GM21381 (cell line): Measurements from ENCODE around the gene NPAS1.

ENCODE experiments used
- ATAC-seq: cut with Tn5 transposase; IDR thresholded peaks from one replicate; pipeline ENCODE4 v1.9.1; 2021; ENCODE audit warnings: mild to moderate bottlenecking, moderate library complexity; ENCODE audit not compliant: unreplicated experiment

Gene NPAS1

DNA sequence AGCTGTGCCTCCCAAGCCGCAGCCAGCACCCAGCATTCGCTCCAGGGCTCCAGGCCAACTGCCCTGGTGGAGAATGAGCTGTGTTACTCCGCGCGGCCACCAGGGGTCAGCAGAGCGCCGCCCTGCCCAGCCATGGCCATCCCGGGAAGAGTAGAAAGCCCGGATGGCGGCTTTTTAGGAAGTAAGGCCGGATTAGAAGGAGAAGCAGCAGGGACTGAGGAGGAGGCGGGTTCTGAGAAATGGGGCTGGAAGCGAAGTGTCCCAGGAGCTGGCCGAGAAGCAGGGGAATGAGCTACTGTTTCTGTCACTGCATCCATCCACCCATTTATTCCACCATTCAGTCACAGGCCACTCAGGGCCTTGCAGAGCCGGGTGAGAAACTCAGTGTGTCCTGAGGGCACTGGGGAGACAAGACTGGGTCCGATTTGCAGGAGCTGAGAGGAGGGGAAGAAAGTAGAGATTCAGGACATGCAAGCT lies 6.6 kb upstream of the NPAS1 start:
- ATAC-seq = peak; percentile 51

DNA sequence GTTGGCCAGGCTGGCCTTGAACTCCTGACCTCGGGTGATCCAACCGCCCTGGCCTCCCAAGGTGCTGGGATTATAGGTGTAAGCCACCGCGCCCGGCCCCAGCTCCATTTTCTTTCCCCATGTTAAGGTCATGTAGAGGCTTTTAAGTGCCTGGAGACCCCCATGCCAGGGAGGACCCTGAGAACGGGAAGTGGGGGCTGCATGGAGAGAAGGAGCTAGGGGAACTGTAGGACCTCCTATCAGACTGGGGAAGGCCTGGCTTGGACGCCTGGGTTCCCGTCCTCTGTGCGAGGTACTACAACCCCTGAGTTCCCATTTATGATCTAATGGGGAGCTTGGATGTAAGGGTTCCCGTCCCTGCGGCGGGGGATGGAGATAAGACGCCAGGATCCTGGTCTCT lies 714 bp upstream of the NPAS1 start:
- ATAC-seq = no peak

DNA sequence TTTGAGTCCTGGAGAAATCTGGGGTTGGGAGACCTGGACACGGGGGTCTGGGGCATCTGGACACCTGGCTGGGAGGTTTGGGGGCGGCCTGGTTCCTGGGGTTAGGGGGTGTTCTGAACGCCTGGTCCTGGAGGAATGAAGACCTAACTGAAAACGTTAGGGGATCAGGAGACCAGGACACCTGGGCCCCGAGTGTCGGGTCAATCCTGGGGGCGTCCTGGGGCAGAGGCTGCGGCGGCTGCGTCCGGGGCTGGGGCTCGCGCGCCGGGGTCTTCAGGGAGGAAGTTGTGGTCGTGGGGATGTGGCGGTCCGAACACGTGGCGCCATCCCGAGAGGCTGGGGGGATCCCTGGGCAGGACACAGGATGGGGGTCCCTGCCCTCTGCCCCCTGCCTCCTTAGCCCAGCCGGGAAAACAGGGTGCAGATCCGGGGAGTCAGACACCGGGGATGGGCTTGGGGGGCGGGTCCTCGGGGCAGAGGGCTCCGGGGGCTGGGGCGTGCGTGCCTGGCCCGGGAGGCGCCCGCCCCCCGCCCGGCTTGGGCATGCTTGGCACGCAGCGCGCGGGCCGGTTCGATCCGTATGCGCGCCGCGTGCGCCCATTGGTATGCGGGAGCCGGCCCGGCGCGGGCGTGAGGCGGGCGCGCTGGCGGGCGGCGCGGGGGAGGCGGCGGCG lies 632 bp downstream of the NPAS1 start:
- ATAC-seq = no peak

- no peak for ATAC-seq
These were observed 1.4 kb downstream of the NPAS1 start for GRCh38 chr19:47020992-47021496.

DNA sequence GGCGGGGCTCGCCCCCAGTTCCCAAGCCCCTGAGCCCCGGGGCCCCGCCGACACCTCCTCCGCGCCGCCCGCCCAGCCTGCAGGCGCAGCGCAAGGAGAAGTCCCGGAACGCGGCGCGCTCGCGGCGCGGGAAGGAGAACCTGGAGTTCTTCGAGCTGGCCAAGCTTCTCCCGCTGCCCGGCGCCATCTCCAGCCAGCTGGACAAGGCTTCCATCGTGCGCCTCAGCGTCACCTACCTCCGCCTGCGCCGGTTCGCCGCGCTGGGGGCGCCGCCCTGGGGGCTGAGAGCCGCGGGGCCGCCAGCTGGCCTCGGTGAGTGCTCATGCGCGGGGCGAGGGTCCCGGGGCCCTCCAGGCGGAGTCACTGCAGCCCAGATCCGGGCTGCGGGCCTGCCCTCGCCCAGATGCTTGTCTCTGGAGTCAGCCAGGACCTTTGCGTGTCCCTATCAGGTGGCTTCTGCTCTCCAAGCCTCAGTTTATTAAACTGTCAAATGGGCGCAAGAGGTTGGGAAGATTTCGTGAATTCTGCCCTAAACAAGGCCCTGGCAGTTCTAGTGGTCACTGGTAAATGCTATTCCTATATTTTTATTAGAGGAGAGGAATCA lies 2.0 kb downstream of the NPAS1 start:
- no peak for ATAC-seq

DNA sequence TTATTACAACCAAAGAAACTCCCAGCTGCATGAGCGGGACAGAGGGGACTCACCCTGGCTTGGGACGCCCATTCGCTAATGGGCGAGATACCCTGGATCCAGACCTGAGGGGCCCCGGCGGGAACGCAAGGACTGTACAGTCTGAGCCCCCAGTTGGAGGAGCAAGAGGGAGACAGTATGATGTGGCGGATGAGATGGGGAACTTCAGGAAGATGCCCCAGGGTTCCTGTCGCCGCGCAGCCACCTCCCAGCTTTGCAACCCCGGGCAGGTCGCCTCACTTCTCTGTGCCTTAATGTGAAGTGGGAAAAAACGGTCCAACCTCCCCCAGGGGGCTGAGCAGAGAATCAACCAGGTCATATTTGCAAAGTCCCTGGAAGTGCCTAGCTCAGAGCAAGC lies 2.5 kb downstream of the NPAS1 start:
- ATAC-seq = no peak

DNA sequence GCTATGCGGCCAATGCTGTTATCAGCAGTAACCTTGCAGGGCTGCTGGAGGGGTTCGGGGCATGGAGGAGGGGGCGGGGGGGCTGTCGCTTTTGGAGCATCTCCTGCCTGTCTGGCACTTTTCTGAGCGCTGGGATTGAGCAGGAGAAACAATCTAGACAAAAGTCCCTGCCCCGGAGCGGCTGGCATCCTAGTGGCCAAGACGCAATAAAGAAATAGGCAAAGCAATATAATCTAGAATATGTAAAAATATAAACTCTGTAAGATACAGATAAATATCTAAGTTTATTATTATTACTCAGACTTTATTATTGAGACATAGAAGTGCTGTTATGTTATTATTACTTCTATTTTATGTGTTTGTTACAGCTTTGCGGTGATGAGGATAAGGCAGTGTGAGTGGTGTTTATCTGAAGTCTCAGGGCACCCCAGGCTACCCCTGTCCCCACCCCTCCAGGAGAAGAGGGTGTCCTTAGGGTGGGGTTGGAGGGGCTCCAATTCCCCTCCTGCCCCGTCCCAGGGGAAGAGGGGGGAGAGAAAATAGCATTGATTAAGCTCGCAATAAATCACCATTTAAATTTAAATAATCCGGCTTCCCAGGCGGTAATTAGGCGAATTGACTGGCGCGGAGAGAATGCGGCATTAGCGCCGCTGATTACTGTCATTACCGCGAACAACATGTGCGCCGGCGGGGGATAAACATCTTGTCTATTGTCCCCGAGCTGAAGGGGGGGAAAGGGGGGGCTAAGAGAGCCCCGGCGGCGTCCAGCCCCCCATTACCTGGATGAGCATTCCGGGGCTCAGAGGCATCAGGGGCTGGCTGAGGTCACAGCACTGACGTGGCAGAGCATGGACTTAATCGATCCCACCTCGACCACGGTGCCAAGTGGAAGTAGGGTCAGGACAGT lies 3.2 kb downstream of the NPAS1 start:
- ATAC-seq = no peak

- no peak for ATAC-seq
These were observed 3.8 kb downstream of the NPAS1 start for GRCh38 chr19:47023448-47023794.

- ATAC-seq = no peak
These were observed 4.9 kb downstream of the NPAS1 start for GRCh38 chr19:47024502-47024901.

- no peak for ATAC-seq
These were observed 6.5 kb downstream of the NPAS1 start for GRCh38 chr19:47026156-47026555.

- ATAC-seq = no peak
These were observed 7.3 kb downstream of the NPAS1 start for GRCh38 chr19:47026889-47027288.

- no peak for ATAC-seq
These were observed 8.0 kb downstream of the NPAS1 start for GRCh38 chr19:47027586-47028088.

DNA sequence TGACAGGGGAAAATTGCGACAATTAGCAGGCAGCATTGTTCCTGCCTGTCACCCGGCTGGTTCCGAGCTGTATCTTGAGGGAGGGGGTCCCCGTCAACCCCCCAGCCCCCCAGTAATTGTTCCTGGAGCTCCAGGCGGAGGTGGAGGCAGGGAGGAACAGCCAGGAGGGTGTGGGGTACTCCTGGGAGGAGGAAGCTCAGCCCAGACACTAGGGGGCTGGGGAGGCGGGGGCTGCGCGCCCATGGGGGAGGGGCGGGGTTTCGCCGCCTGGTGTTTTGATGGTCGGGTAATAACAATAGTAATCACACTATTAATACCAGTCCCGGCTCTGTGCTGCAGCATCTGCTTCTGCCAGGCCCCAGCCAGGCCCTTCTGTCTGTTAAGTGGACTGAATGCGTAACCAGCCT lies 8.6 kb downstream of the NPAS1 start:
- ATAC-seq = no peak

- ATAC-seq = no peak
These were observed 12.7 kb downstream of the NPAS1 start for GRCh38 chr19:47032171-47032811.

DNA sequence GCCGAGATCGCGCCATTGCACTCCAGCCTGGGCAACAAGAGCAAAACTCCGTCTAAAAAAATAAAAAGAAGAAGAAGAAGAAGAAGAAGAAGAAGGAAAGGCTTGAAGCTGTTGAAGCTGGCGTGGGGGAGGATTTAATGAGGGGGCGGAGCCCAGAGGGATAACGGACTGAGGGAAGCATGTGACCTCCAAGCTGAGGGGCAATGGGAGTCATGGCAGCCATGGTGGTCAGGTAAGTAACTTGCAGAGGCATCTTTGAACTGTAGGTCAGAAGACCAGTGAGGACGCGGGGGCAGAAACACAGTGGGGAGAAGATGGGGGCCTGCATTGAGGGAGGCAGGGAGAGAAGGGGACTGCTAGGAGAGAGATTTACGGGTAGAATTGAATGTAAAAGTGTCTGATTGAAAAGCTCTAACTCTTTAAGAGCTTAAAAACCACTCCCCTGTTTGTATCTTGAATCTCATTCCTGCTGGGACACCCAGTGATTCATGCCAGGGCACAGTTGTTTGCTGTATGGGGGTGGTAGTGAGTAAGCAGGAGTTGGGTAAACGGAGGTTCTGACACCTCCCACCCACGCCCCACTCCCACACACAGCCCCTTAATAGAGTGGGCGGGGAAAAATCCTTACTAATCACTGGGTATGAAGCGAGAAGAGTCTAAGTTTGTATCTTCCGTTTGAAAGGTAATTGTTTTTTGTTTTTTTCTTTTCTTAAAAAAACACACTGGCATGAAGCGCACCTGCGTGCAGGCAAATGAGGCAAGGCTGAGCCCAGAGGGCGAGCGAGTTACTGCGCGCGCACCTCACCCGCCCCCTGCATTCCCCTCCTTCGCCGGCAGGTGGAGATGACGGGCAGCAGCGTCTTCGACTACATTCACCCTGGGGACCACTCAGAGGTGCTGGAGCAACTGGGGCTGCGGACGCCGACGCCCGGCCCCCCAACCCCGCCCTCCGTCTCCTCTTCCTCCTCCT lies 15.8 kb downstream of the NPAS1 start:
- no peak for ATAC-seq

GRCh38 chr19:47036097-47036651 lies 16.5 kb downstream of the NPAS1 start:
- no peak for ATAC-seq

DNA sequence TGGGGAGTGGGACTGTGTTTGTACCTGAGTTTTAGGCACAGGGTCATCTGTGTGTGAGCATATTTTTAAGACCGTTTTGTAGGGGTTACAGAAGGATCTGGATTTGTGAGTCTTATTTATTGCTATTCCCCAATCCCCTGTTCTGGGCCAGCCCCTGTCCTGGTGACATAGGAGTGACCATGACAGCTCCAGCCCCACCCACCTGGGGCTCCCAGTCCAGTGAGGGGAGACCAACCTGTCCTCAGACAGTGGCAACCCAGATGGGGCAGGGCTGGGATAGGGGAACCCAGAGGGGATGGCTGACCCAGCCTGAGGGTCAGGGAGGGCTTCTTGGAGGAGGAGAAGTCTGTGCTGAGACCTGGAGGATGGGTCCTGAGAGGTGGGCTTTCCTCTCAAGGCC lies 18.1 kb downstream of the NPAS1 start:
- no peak for ATAC-seq

- no peak for ATAC-seq
These were observed 19.7 kb downstream of the NPAS1 start for GRCh38 chr19:47039239-47039874.

DNA sequence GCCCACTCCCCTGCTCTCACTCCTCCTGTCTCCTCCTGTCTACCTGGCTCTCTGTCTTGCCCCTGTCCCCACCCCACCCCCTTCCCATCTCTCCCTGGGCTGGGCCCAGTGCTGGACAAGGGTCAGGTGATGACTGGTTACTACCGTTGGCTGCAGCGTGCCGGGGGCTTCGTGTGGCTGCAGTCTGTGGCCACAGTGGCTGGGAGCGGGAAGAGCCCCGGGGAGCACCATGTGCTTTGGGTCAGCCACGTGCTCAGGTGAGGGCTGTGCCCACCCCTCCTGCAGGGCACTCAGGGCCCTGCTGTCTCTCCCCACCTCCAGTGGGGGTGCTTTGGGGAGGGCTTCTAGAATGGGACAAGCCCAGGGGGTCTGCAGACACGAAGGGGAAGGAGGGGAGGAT lies 21.2 kb downstream of the NPAS1 start:
- no peak for ATAC-seq
